HG03135 (cell line): ENCODE data around the gene FMO2.
A peak's percentile ranks its signal among the peaks of the same experiment; 100 is the strongest.
"Not testable (repeated sequence)": the region's sequence is repeated elsewhere in the genome, so short reads cannot be mapped to it uniquely, and the experiment has no call there.

Experiments used
- ATAC-seq: cut with Tn5 transposase; IDR thresholded peaks from one replicate; pipeline ENCODE4 v1.9.1; 2021; ENCODE audit warnings: mild to moderate bottlenecking, moderate library complexity; ENCODE audit not compliant: unreplicated experiment

The FMO2 gene

GRCh38 chr1:171218661-171219060 lies 33.6 kb downstream of the FMO2 start:
- ATAC-seq = no peak

GRCh38 chr1:171219346-171220080 lies 34.4 kb downstream of the FMO2 start:
- ATAC-seq = no peak

GRCh38 chr1:171220081-171220420 lies 35.0 kb downstream of the FMO2 start:
- ATAC-seq = no peak

- no peak for ATAC-seq
Observed at GRCh38 chr1:171220581-171221054, 35.5 kb downstream of the FMO2 start.

- ATAC-seq = no peak
Observed at GRCh38 chr1:171221665-171222591, 36.8 kb downstream of the FMO2 start.

- no peak for ATAC-seq
Observed at GRCh38 chr1:171222936-171223335, 37.8 kb downstream of the FMO2 start.

GRCh38 chr1:171224257-171224656 lies 39.2 kb downstream of the FMO2 start:
- ATAC-seq = not testable (repeated sequence)

GRCh38 chr1:171226747-171227370 lies 41.8 kb downstream of the FMO2 start:
- ATAC-seq = peak; percentile 74

GRCh38 chr1:171231326-171231725 lies 46.2 kb downstream of the FMO2 start:
- no peak for ATAC-seq

- ATAC-seq = no peak
Observed at GRCh38 chr1:171233183-171233582, 48.1 kb downstream of the FMO2 start.

GRCh38 chr1:171236231-171236630 lies 51.1 kb downstream of the FMO2 start:
- not testable (repeated sequence) for ATAC-seq

- no peak for ATAC-seq
Observed at GRCh38 chr1:171243878-171244277, 58.8 kb downstream of the FMO2 start.

GRCh38 chr1:171245458-171246064 lies 60.5 kb downstream of the FMO2 start:
- no peak for ATAC-seq

GRCh38 chr1:171247501-171247900 lies 62.4 kb downstream of the FMO2 start:
- ATAC-seq = no peak

GRCh38 chr1:171248302-171248701 lies 63.2 kb downstream of the FMO2 start, which contains the start of gene FMO1:
Gene FMO1, plus strand, starts transcription at chr1:171248494. Its CDS starts 9,594 bp downstream, at chr1:171258088.
- ATAC-seq = no peak

GRCh38 chr1:171248841-171249240 lies 63.7 kb downstream of the FMO2 start:
- ATAC-seq = no peak

GRCh38 chr1:171250263-171250662 lies 65.2 kb downstream of the FMO2 start:
- ATAC-seq = no peak

- ATAC-seq = no peak
Observed at GRCh38 chr1:171251042-171251951, 66.2 kb downstream of the FMO2 start.

GRCh38 chr1:171251952-171252300 lies 66.8 kb downstream of the FMO2 start:
- ATAC-seq = no peak

- ATAC-seq = peak; percentile 95
Observed at GRCh38 chr1:171252482-171252881, 67.4 kb downstream of the FMO2 start.
